ENCODE measurements around the gene RIC3.

The RIC3 gene

GRCh38 chr11:8086571-8086970 lies 82.3 kb downstream of the RIC3 start:
- DNase-seq (ENCODE audit: low read depth): no peak

GRCh38 chr11:8086001-8086479 lies 82.8 kb downstream of the RIC3 start:
- no peak for DNase-seq (ENCODE audit: low read depth)

- DNase-seq (ENCODE audit: low read depth): no peak
These were observed 83.7 kb downstream of the RIC3 start for GRCh38 chr11:8085011-8085645.

- DNase-seq (ENCODE audit: low read depth): no peak
These were observed 84.5 kb downstream of the RIC3 start for GRCh38 chr11:8084352-8084751.

GRCh38 chr11:8083871-8084281 lies 84.9 kb downstream of the RIC3 start:
- DNase-seq (ENCODE audit: low read depth): no peak

GRCh38 chr11:8083088-8083395 lies 85.8 kb downstream of the RIC3 start:
- no peak for DNase-seq (ENCODE audit: low read depth)

- DNase-seq (ENCODE audit: low read depth): peak; percentile 11
These were observed 86.3 kb downstream of the RIC3 start for GRCh38 chr11:8082391-8083087.

- DNase-seq (ENCODE audit: low read depth): no peak
These were observed 87.1 kb downstream of the RIC3 start for GRCh38 chr11:8081591-8082250.

- DNase-seq (ENCODE audit: low read depth): no peak
These were observed 87.9 kb downstream of the RIC3 start, which contains the start of gene TUB for GRCh38 chr11:8080674-8081590. Gene TUB, plus strand, starts transcription at chr11:8081211. Its CDS starts 300 bp downstream, at chr11:8081511.

GRCh38 chr11:8080069-8080670 lies 88.7 kb downstream of the RIC3 start:
- DNase-seq (ENCODE audit: low read depth): no peak

GRCh38 chr11:8079111-8079675 lies 89.6 kb downstream of the RIC3 start:
- no peak for DNase-seq (ENCODE audit: low read depth)

- DNase-seq (ENCODE audit: low read depth): no peak
These were observed 93.6 kb downstream of the RIC3 start for GRCh38 chr11:8075119-8075726.

GRCh38 chr11:8071616-8072581 lies 96.9 kb downstream of the RIC3 start:
- DNase-seq (ENCODE audit: low read depth): no peak

- DNase-seq (ENCODE audit: low read depth): peak; percentile 32
These were observed 98.3 kb downstream of the RIC3 start for GRCh38 chr11:8070417-8071115.

- DNase-seq (ENCODE audit: low read depth): no peak
These were observed 99.1 kb downstream of the RIC3 start for GRCh38 chr11:8069771-8070170.

GRCh38 chr11:8068605-8069221 lies 100.1 kb downstream of the RIC3 start:
- DNase-seq (ENCODE audit: low read depth): peak; percentile 49

GRCh38 chr11:8067929-8068575 lies 100.8 kb downstream of the RIC3 start:
- no peak for DNase-seq (ENCODE audit: low read depth)

- no peak for DNase-seq (ENCODE audit: low read depth)
These were observed 101.3 kb downstream of the RIC3 start for GRCh38 chr11:8067567-8067928.

Measured in fibroblast of gingiva (primary cell).